Activated CD8-positive, alpha-beta T cell treated with anti-CD3 and anti-CD28 coated beads for 36 hours (primary cell): ENCODE results near the gene ATP23. TPM values are rescaled to one million over a fixed set of nuclear protein-coding genes. Genes with fewer than 3 reads are reported as not detected.

Source experiments
- ATAC-seq: fragments of 200-7000 bp; cut with Tn5 transposase; one replicate; pipeline ENCODE4 v1.10.0; 2021; ENCODE audit warnings: mild to moderate bottlenecking, moderate library complexity
- CTCF ChIA-PET: fragments of 350-600 bp; sonication (Branson Sonifier 250); formaldehyde crosslinking; loops from one replicate; lab custom pipeline; 2021; ENCODE audit warnings: antibody characterized with exemption; lab: Charles Lee
- POLR2A ChIA-PET: fragments of 350-600 bp; sonication (Branson Sonifier 250); formaldehyde crosslinking; loops from one replicate; lab custom pipeline; 2021; ENCODE audit warnings: antibody characterized with exemption; lab: Charles Lee
- DNase-seq: peaks from one replicate; pipeline ENCODE4 v3.0.0-alpha.2; 2020
- H3K27ac Mint-ChIP-seq: one replicate; pipeline ENCODE4 v1.8.0; 2021; ENCODE audit warnings: mild to moderate bottlenecking, mixed read lengths
- H3K27me3 Mint-ChIP-seq: one replicate; pipeline ENCODE4 v1.8.0; 2021; ENCODE audit warnings: mixed read lengths
- H3K36me3 Mint-ChIP-seq: one replicate; pipeline ENCODE4 v1.8.0; 2021; ENCODE audit warnings: low read depth, mixed read lengths
- H3K4me1 Mint-ChIP-seq: one replicate; pipeline ENCODE4 v1.8.0; 2021; ENCODE audit warnings: low read depth, mixed read lengths
- H3K4me3 Mint-ChIP-seq: one replicate; pipeline ENCODE4 v1.8.0; 2021; ENCODE audit warnings: mild to moderate bottlenecking, moderate library complexity, mixed read lengths
- H3K9me3 Mint-ChIP-seq: one replicate; pipeline ENCODE4 v1.8.0; 2021; ENCODE audit warnings: mixed read lengths
- CTCF ChIP-seq: fragments of 200-600 bp; IDR thresholded peaks from one replicate; pipeline ENCODE4 v1.8.0; 2022; ENCODE audit warnings: antibody characterized with exemption, mild to moderate bottlenecking
- intact Hi-C: fragments of 100-400 bp; cut with micrococcal nuclease; formaldehyde crosslinking; loops from one replicate; pipeline ENCODE4 v1.10.0; 2022
- total RNA-seq, 2 experiments: library from RNA; stranded (reverse); gene quantifications; one replicate each; pipeline ENCODE4 v1.2.3, GENCODE V29; 2021

Gene ATP23
- total RNA-seq, 2 experiments from 2014 or later, result 15.8 to 16.7 TPM

- no peak overlapping the region for H3K4me3 Mint-ChIP-seq
- H3K9me3 Mint-ChIP-seq, result no peaks in the 10 kb centered on the region
- intact Hi-C loops, result no loop called here
- ChIA-PET POLR2A (interaction anchor here (0.6 to 2.2 kb wide), 3 partner anchors 68 to 75 kb away, joined by 3 to 10 read pairs (median 6); no protein-coding TSS in a partner anchor), CTCF (interaction anchor here (0.6 to 7.1 kb wide), 36 partner anchors 9 to 145 kb away, joined by 3 to 124 read pairs (median 8); partner anchors contain the start of genes AVIL, CTDSP2, CYP27B1 and TSFM)
- no peak overlapping the region for H3K27ac Mint-ChIP-seq
- H3K27me3 Mint-ChIP-seq, result peaks cover 2% of the 10 kb centered on the region
- no peak for ATAC-seq
- H3K36me3 Mint-ChIP-seq, result no peaks in the 10 kb centered on the region
- DNase-seq, result no peak
- no peak for TF ChIP-seq CTCF
- H3K4me1 Mint-ChIP-seq, result peaks cover 9% of the 10 kb centered on the region
Observed at GRCh38 chr12:57904426-57904825, 36.9 kb upstream of the ATP23 start.

DNA sequence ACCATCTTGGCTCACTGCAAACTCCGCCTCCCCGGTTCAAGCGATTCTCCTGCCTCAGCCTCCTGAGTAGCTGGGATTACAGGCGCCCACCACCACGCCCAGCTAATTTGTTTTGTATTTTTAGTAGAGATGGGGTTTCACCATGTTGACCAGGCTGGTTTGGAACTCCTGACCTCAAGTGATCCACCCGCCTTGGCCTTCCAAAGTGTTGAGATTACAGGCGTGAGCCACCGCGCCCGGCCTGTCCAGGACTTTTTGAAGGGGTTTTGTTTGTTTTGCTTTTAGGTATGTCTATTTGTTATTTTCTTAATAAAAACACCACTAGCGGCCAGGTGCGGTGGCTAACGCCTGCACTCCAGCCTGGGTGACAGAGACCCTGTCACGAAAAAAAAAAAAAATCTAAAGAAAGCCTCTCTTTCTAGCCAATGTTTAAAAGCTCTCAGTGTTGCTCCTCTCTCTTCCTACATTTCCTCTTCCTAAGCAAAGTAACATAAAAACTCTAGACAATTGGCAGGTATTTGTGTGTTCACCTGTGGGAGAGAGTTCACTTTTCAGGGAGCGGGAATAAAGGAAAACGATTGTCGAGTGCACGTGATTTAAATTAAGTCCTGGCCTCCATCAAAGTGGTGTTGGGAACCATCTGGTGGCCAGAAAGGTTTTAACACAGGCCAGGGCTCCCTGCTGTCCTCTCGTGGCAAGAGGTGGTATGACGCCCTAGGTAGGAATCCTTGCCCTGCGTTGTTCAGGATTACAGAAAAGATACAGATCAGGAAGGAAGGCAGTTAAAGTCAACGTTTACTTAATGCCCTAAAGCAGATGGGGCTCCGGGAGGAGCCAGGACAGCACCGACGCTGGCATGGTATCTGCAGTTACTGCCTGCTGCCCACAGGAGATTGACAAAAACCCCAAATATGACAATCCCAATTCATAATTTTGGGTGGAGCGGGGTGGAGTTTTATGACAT, 36.2 kb upstream of the ATP23 start:
- ChIA-PET POLR2A (interaction anchor here (0.7 to 2.2 kb wide), 2 partner anchors 36 to 73 kb away, joined by 5 to 6 read pairs; partner anchors contain the start of gene ATP23), CTCF (interaction anchor here (0.6 to 7.1 kb wide), 49 partner anchors 9 to 148 kb away, joined by 3 to 124 read pairs (median 6); partner anchors contain the start of genes AVIL, CTDSP2, CYP27B1 and EEF1AKMT3)
- intact Hi-C loops, result loop anchor here (1.0 to 5.0 kb wide), 2 partner anchors 74 to 123 kb away; partner anchors contain the start of gene TSFM
- no peak overlapping the region for H3K4me3 Mint-ChIP-seq
- TF ChIP-seq CTCF, result peak; percentile 100
- H3K36me3 Mint-ChIP-seq, result no peaks in the 10 kb centered on the region
- DNase-seq (peak; percentile 91), ATAC-seq (peak; percentile 100)
- H3K4me1 Mint-ChIP-seq, result peaks cover 5% of the 10 kb centered on the region
- no peaks in the 10 kb centered on the region for H3K9me3 Mint-ChIP-seq
- H3K27me3 Mint-ChIP-seq, result peaks cover 2% of the 10 kb centered on the region
- peak overlapping the region; percentile 14 for H3K27ac Mint-ChIP-seq

DNA sequence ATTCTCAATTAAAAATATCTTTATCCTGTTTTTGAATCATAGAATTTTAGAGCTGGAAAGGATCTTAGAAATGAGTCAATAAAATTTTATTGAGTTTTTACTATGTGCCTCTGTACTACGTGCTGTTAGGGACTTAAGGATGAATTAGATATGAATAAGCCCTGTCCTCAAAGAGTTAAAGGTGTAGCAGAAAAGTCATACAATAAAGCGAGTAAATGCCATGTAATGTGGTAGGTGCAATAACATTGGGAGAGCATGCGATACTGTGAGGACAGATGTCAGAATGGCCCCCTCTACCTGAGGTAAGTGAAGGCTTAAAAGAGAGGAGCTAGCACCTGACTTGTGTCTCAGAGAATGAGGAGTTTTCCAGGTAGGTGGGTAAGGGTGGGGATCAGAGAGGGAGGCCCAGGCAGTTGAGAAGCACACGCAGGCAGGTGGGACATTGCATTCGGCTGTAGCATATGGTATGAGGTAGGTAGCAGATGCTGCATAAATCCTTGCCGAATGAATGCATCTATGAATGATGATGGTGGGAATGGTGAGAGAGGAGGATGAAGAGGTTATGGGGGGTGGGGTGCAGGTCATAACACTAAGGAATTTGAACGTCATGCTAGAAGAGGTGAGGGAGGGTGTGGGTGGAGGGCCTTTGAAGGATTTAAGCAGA, 35.4 kb upstream of the ATP23 start:
- CTCF ChIA-PET, result interaction anchor here (0.7 to 7.1 kb wide), 30 partner anchors 10 to 149 kb away, joined by 3 to 124 read pairs (median 8); partner anchors contain the start of genes AVIL, CTDSP2, EEF1AKMT3 and METTL1
- Mint-ChIP-seq H3K27ac (no peak overlapping the region), H3K4me3 (no peak overlapping the region), H3K27me3 (peaks cover 2% of the 10 kb centered on the region), H3K9me3 (no peaks in the 10 kb centered on the region), H3K4me1 (peaks cover 3% of the 10 kb centered on the region), H3K36me3 (no peaks in the 10 kb centered on the region)
- no peak for TF ChIP-seq CTCF
- intact Hi-C loops, result loop anchor here (1.0 to 5.0 kb wide), 2 partner anchors 75 to 124 kb away; partner anchors contain the start of gene TSFM
- DNase-seq, result no peak
- ATAC-seq, result no peak
- POLR2A ChIA-PET, result interaction anchor here (2.2 kb wide), 1 partner anchor 74 kb away, joined by 6 read pairs; no protein-coding TSS in a partner anchor

- ChIA-PET POLR2A (interaction anchor here (0.9 to 1.0 kb wide), 2 partner anchors 74 to 78 kb away, joined by 3 read pairs; no protein-coding TSS in a partner anchor), CTCF (interaction anchor here (0.6 to 7.1 kb wide), 4 partner anchors 13 to 106 kb away, joined by 3 to 124 read pairs (median 43); no protein-coding TSS in a partner anchor)
- DNase-seq (no peak), ATAC-seq (no peak)
- intact Hi-C loops, result loop anchor here (5.0 kb wide), 1 partner anchor 125 kb away; the partner anchor contains the start of gene TSFM
- no peak overlapping the region for H3K27ac Mint-ChIP-seq
- TF ChIP-seq CTCF, result no peak
- peaks cover 2% of the 10 kb centered on the region for H3K27me3 Mint-ChIP-seq
- no peak overlapping the region for H3K4me3 Mint-ChIP-seq
- peaks cover 3% of the 10 kb centered on the region for H3K4me1 Mint-ChIP-seq
- no peaks in the 10 kb centered on the region for H3K36me3 Mint-ChIP-seq
- no peaks in the 10 kb centered on the region for H3K9me3 Mint-ChIP-seq
Observed at GRCh38 chr12:57906821-57907220, 34.5 kb upstream of the ATP23 start.
